DMS153 treated with DMSO at 0.1 percent for 48 hours (cell line): ENCODE measurements around the gene BCOR.

Experiments used
- DNase-seq: peaks from one replicate; lab custom pipeline; 2025; ENCODE audit not compliant: unreplicated experiment; lab: John Stamatoyannopoulos, UW

Gene BCOR

GRCh38 chrX:40006106-40007017 lies 91.4 kb downstream of the BCOR start:
- no peak for DNase-seq

GRCh38 chrX:40005292-40006011 lies 92.3 kb downstream of the BCOR start:
- no peak for DNase-seq

GRCh38 chrX:40004921-40005291 lies 92.9 kb downstream of the BCOR start:
- no peak for DNase-seq

- DNase-seq, result no peak
These were observed 93.6 kb downstream of the BCOR start for GRCh38 chrX:40004246-40004535.

GRCh38 chrX:40003428-40004245 lies 94.1 kb downstream of the BCOR start:
- no peak for DNase-seq

- no peak for DNase-seq
These were observed 94.7 kb downstream of the BCOR start for GRCh38 chrX:40003071-40003427.
